SW480 (cell line): Measurements from ENCODE around the gene NEDD4L.

Experiments
- DNase-seq: peaks from one replicate; pipeline ENCODE4 v3.0.0-alpha.2; 2016; ENCODE audit warnings: low spot score

The NEDD4L gene

GRCh38 chr18:58398648-58399398 lies 354.8 kb downstream of the NEDD4L start:
- no peak for DNase-seq

GRCh38 chr18:58400331-58400870 lies 356.4 kb downstream of the NEDD4L start:
- DNase-seq: no peak

GRCh38 chr18:58401191-58401590 lies 357.2 kb downstream of the NEDD4L start:
- no peak for DNase-seq

GRCh38 chr18:58402247-58402646 lies 358.2 kb downstream of the NEDD4L start:
- no peak for DNase-seq

- DNase-seq: no peak
These were observed 359.1 kb downstream of the NEDD4L start for GRCh38 chr18:58402951-58403702.

- DNase-seq: no peak
These were observed 359.9 kb downstream of the NEDD4L start for GRCh38 chr18:58403799-58404455.

GRCh38 chr18:58405107-58405898 lies 361.3 kb downstream of the NEDD4L start:
- DNase-seq: no peak

GRCh38 chr18:58407263-58407648 lies 363.2 kb downstream of the NEDD4L start:
- DNase-seq: no peak

GRCh38 chr18:58407649-58408407 lies 363.8 kb downstream of the NEDD4L start:
- no peak for DNase-seq

- no peak for DNase-seq
These were observed 364.6 kb downstream of the NEDD4L start for GRCh38 chr18:58408665-58409064.

- DNase-seq: no peak
These were observed 365.9 kb downstream of the NEDD4L start for GRCh38 chr18:58409802-58410445.

GRCh38 chr18:58411323-58411722 lies 367.3 kb downstream of the NEDD4L start:
- no peak for DNase-seq

- DNase-seq: no peak
These were observed 369.0 kb downstream of the NEDD4L start for GRCh38 chr18:58412844-58413666.

- no peak for DNase-seq
These were observed 369.9 kb downstream of the NEDD4L start for GRCh38 chr18:58413667-58414628.

GRCh38 chr18:58416014-58416703 lies 372.1 kb downstream of the NEDD4L start:
- DNase-seq: no peak

- no peak for DNase-seq
These were observed 373.0 kb downstream of the NEDD4L start for GRCh38 chr18:58416704-58417683.

- no peak for DNase-seq
These were observed 373.7 kb downstream of the NEDD4L start for GRCh38 chr18:58417752-58418151.
